ENCODE results near the gene HES1. TPM values are rescaled to one million over a fixed set of nuclear protein-coding genes. Genes with fewer than 3 reads are reported as not detected.

Gene HES1
- total and polyA plus RNA-seq, 4 donors, result 5.3 to 12.5 (median 9.0) TPM

DNA sequence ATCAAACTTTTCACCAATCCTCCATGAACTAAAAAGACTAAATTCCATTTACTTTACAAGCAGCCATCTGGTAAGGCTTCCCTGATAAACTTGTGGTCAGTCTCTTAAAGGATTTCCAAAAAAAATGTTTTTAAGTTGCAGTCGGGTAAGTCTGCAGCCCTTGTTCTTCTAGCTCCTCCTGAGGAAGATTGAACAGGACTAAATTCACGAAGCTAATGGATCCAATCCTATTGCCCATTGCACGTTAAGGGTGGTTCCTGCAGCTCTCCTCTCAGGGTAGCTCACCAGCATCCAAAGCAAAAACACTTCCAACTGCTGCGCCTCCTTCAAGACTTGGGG, 2.8 kb downstream of the HES1 start:
- H3K36me3 ChIP-seq (ENCODE audit: control insufficient read depth in 4 of 4, insufficient read depth in 3 of 4, low read depth in 1 of 4, low read length in 3 of 4), result peaks cover 0 to 7% (median 0%) of the 10 kb centered on the region in 4 donors
- WGBS, result 54% methylated on average over 4 of the region's 4 CpGs
- no peak for DNase-seq (ENCODE audit: low spot score)
- H3K27me3 ChIP-seq (ENCODE audit: control insufficient read depth in 4 of 4, insufficient read depth in 4 of 4, low read length in 3 of 4), result no peaks in the 10 kb centered on the region
- H3K9me3 ChIP-seq (ENCODE audit: control insufficient read depth in 4 of 4, low read length in 3 of 4), result no peaks in the 10 kb centered on the region
- H3K4me3 ChIP-seq (ENCODE audit: low read depth in 1 of 3, low read length in 3 of 3), result peak overlapping the region in 2 of 3 donors; percentile 21 to 89
- H3K4me1 ChIP-seq (ENCODE audit: control insufficient read depth in 4 of 4, insufficient read depth in 4 of 4, low read length in 3 of 4), result peaks cover 10 to 49% (median 28%) of the 10 kb centered on the region in 4 donors
- peak overlapping the region; percentile 69 to 94 for H3K9ac ChIP-seq (ENCODE audit: low read depth in 1 of 2, low read length in 2 of 2)
- TF ChIP-seq TAF1 (conservative IDR thresholded peaks at IDR 0.05) (no peak), FOXA2 (IDR thresholded peaks at IDR 0.05) (no peak), NR2F2 (IDR thresholded peaks at IDR 0.05) (no peak), HNF4A (conservative IDR thresholded peaks at IDR 0.05) (no peak), RXRA (IDR thresholded peaks at IDR 0.05) (no peak)
- TF ChIP-seq, protein P1, sequence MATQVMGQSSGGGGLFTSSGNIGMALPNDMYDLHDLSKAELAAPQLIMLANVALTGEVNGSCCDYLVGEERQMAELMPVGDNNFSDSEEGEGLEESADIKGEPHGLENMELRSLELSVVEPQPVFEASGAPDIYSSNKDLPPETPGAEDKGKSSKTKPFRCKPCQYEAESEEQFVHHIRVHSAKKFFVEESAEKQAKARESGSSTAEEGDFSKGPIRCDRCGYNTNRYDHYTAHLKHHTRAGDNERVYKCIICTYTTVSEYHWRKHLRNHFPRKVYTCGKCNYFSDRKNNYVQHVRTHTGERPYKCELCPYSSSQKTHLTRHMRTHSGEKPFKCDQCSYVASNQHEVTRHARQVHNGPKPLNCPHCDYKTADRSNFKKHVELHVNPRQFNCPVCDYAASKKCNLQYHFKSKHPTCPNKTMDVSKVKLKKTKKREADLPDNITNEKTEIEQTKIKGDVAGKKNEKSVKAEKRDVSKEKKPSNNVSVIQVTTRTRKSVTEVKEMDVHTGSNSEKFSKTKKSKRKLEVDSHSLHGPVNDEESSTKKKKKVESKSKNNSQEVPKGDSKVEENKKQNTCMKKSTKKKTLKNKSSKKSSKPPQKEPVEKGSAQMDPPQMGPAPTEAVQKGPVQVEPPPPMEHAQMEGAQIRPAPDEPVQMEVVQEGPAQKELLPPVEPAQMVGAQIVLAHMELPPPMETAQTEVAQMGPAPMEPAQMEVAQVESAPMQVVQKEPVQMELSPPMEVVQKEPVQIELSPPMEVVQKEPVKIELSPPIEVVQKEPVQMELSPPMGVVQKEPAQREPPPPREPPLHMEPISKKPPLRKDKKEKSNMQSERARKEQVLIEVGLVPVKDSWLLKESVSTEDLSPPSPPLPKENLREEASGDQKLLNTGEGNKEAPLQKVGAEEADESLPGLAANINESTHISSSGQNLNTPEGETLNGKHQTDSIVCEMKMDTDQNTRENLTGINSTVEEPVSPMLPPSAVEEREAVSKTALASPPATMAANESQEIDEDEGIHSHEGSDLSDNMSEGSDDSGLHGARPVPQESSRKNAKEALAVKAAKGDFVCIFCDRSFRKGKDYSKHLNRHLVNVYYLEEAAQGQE (IDR thresholded peaks at IDR 0.05), result no peak
- TF ChIP-seq, protein P2, sequence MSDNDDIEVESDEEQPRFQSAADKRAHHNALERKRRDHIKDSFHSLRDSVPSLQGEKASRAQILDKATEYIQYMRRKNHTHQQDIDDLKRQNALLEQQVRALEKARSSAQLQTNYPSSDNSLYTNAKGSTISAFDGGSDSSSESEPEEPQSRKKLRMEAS (IDR thresholded peaks at IDR 0.05), result no peak
- peak overlapping the region; percentile 87 to 92 for H3K27ac ChIP-seq (ENCODE audit: low read depth in 1 of 2, low read length in 2 of 2)

DNA sequence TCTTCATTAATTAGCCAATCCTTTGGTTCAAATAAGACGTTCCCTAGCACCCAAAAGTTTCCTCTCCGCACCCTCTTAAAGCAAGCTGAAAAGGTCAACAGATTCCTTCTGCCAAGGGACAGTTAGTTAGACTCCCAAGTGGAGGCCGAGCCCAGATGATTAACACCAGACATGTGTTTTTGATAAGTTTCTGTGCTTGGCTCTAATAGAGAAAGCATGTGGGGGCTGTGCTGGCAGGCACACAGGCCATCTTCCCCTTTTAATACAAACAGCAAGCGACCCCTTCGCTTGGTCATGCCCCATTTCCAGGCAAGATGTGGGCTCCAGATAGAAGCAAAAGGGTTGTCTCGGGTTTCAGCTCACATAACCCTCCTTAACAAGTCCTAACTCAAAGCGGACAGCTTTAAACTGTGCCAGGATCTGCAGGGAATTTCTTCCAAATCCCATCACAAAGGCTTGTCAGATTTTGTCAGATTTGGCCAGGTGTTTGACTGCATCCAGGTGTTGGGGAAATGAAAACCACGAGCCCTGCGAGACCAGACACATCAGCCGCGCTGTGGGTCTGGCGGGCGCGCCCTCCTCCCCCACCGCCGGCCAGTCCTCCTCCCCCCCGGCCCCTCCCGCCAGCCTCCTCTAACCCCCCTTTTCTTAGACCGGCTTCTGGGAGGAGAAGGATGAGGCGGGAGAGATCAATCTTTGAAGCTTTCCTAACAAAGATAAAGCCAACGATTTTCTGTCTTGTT, 3.3 kb downstream of the HES1 start:
- Histone ChIP-seq H3K9ac (ENCODE audit: low read depth in 1 of 2, low read length in 2 of 2) (peak overlapping the region; percentile 69 to 94), H3K9me3 (ENCODE audit: control insufficient read depth in 4 of 4, low read length in 3 of 4) (no peaks in the 10 kb centered on the region), H3K27ac (ENCODE audit: low read depth in 1 of 2, low read length in 2 of 2) (peak overlapping the region; percentile 87 to 92), H3K4me1 (ENCODE audit: control insufficient read depth in 4 of 4, insufficient read depth in 4 of 4, low read length in 3 of 4) (peaks cover 10 to 48% (median 28%) of the 10 kb centered on the region in 4 donors), H3K27me3 (ENCODE audit: control insufficient read depth in 4 of 4, insufficient read depth in 4 of 4, low read length in 3 of 4) (no peaks in the 10 kb centered on the region), H3K36me3 (ENCODE audit: control insufficient read depth in 4 of 4, insufficient read depth in 3 of 4, low read depth in 1 of 4, low read length in 3 of 4) (peaks cover 0 to 7% (median 0%) of the 10 kb centered on the region in 4 donors), H3K4me3 (ENCODE audit: low read depth in 1 of 3, low read length in 3 of 3) (peak overlapping the region in 1 of 3 donors; percentile 89)
- WGBS, result 22% methylated on average over 21 of the region's 21 CpGs
- no peak for DNase-seq (ENCODE audit: low spot score)
- TF ChIP-seq, protein P3, sequence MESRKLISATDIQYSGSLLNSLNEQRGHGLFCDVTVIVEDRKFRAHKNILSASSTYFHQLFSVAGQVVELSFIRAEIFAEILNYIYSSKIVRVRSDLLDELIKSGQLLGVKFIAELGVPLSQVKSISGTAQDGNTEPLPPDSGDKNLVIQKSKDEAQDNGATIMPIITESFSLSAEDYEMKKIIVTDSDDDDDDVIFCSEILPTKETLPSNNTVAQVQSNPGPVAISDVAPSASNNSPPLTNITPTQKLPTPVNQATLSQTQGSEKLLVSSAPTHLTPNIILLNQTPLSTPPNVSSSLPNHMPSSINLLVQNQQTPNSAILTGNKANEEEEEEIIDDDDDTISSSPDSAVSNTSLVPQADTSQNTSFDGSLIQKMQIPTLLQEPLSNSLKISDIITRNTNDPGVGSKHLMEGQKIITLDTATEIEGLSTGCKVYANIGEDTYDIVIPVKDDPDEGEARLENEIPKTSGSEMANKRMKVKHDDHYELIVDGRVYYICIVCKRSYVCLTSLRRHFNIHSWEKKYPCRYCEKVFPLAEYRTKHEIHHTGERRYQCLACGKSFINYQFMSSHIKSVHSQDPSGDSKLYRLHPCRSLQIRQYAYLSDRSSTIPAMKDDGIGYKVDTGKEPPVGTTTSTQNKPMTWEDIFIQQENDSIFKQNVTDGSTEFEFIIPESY (IDR thresholded peaks at IDR 0.05), result no peak
- TF ChIP-seq YY1 (IDR thresholded peaks at IDR 0.05), result peak; percentile 3

DNA sequence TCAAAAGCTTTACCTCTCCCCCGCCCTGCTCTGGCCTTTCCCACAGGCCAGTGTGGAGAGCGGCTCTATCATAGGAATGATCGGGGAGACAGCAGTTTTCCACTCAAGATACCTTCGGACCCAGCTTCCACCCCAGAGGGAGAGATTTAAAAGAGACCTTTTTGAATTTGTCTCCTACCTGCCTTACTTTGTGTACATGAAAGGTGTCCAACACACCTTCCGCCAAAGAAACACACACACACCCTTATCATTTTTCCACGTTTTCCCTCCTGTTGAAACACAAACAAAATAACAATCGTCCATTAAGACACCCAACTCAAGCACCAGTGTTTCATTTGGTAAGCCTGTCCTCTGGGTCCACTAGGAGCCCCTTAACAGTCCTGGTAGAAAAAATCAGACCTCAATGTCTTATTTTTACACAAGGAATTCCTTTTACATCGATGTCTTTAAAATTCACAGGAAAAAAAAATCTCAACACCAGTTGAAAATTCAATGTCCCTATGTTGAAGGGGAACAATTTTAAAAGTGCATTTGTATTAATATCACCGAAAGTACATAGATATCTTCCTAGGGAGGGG, 4.0 kb downstream of the HES1 start:
- no peak for DNase-seq (ENCODE audit: low spot score)
- Histone ChIP-seq H3K4me3 (ENCODE audit: low read depth in 1 of 3, low read length in 3 of 3) (no peak overlapping the region), H3K36me3 (ENCODE audit: control insufficient read depth in 4 of 4, insufficient read depth in 3 of 4, low read depth in 1 of 4, low read length in 3 of 4) (peaks cover 0 to 7% (median 0%) of the 10 kb centered on the region in 4 donors), H3K27ac (ENCODE audit: low read depth in 1 of 2, low read length in 2 of 2) (peak overlapping the region; percentile 87 to 92), H3K4me1 (ENCODE audit: control insufficient read depth in 4 of 4, insufficient read depth in 4 of 4, low read length in 3 of 4) (peaks cover 10 to 48% (median 28%) of the 10 kb centered on the region in 4 donors), H3K9me3 (ENCODE audit: control insufficient read depth in 4 of 4, low read length in 3 of 4) (no peaks in the 10 kb centered on the region), H3K9ac (ENCODE audit: low read depth in 1 of 2, low read length in 2 of 2) (peak overlapping the region in 1 of 2 donors; percentile 32), H3K27me3 (ENCODE audit: control insufficient read depth in 4 of 4, insufficient read depth in 4 of 4, low read length in 3 of 4) (no peaks in the 10 kb centered on the region)
- 27% methylated on average over 9 of the region's 9 CpGs for WGBS
- TF ChIP-seq RXRA (IDR thresholded peaks at IDR 0.05) (no peak), YY1 (IDR thresholded peaks at IDR 0.05) (peak; percentile 2), HNF4A (conservative IDR thresholded peaks at IDR 0.05) (peak in 1 of 2 donors; percentile 3), FOXA1 (IDR thresholded peaks at IDR 0.05) (no peak), TAF1 (conservative IDR thresholded peaks at IDR 0.05) (no peak)
- TF ChIP-seq, protein P4, sequence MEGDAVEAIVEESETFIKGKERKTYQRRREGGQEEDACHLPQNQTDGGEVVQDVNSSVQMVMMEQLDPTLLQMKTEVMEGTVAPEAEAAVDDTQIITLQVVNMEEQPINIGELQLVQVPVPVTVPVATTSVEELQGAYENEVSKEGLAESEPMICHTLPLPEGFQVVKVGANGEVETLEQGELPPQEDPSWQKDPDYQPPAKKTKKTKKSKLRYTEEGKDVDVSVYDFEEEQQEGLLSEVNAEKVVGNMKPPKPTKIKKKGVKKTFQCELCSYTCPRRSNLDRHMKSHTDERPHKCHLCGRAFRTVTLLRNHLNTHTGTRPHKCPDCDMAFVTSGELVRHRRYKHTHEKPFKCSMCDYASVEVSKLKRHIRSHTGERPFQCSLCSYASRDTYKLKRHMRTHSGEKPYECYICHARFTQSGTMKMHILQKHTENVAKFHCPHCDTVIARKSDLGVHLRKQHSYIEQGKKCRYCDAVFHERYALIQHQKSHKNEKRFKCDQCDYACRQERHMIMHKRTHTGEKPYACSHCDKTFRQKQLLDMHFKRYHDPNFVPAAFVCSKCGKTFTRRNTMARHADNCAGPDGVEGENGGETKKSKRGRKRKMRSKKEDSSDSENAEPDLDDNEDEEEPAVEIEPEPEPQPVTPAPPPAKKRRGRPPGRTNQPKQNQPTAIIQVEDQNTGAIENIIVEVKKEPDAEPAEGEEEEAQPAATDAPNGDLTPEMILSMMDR (IDR thresholded peaks at IDR 0.05; ENCODE audit: low read depth, low read length, missing input control), result no peak
- TF ChIP-seq, protein P1 (IDR thresholded peaks at IDR 0.05), result no peak
